Right hindlimb (tissue), 1 donor: ENCODE data around the gene FAM131B.

Experiments used
- DNase-seq: peaks from one replicate; pipeline ENCODE4 v3.0.0-alpha.2; 2018

Gene FAM131B

DNA sequence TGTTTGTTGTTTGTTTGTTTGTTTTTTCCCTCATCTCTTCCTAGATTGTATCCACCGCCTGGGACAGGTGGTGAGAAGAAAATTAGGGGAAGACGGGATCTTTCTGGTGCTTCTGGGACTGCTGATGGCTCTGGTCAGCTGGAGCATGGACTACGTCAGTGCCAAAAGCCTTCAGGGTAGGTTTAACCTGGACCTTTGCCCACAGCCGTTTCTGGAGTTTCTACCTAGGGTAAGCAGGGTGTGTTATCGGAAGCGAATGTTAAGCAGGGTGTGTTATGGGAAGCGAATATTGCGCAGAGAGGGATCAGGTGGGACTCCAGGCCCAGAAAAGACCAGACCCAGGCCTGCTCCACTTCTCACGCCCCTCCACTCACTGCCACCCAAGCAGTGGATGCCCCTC lies 41.9 kb downstream of the FAM131B start:
- DNase-seq, result no peak

DNA sequence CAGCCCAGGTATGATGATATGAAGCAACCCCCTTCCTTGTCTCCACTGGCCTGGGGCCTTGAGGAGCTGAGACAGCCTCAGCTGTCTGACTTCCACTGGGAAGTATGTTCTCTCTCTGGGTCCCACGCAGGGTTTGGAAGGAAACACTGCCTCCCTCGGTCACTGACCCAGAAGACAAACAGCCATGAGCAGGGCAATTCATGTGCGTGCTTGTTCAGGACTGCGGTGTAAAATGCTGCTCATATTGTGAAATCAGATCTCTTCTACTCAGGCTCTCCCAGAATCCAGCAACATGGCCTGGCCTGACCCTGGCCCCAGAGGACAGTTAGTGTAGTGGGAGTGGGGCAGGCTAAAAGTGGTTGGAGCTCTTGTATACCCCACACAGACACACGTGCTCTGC lies 43.9 kb downstream of the FAM131B start:
- DNase-seq, result no peak

DNA sequence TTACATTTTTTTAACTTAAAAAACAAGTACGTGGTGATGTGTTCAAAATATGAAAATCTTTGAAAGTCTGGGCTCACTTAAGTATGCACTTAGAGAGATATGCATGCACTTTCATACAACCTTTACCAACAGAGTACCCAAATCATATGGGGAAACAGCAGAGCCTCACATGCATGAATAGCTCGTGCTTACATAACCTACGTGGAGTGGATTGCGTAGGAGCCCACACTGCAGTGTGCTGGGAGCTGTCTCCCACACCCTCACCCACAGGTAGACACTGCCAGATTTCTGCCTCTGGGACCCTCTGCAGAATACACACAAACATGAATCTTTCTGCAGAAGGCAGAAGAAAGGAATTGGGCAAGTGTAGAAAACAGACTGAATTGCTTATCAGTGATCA lies 46.0 kb downstream of the FAM131B start:
- no peak for DNase-seq

DNA sequence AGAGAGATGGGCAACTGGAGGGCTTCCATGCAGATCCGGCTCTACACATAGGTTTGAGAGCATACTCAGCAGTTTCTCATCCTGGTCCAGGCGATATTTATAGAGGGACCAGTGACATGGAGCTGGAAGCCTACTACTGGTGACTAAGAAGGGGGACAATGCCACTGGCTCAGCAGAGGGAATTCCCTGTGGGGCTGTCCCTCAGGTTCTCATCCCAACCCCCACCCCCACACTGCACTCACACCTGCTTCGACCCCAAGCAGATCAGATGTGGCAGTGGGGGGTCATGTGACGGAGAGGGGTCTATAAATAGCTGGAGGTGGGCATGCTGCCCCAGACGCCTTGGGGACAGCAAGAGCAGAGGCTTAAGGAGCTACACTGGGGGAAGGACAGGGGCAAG lies 46.7 kb downstream of the FAM131B start, which contains the start of gene CLCN1:
Gene CLCN1 (plus strand): TSS at position 336 of the 400 bp plus-strand sequence. CDS start 102 bp downstream, outside the sequence.
- DNase-seq, result no peak

DNA sequence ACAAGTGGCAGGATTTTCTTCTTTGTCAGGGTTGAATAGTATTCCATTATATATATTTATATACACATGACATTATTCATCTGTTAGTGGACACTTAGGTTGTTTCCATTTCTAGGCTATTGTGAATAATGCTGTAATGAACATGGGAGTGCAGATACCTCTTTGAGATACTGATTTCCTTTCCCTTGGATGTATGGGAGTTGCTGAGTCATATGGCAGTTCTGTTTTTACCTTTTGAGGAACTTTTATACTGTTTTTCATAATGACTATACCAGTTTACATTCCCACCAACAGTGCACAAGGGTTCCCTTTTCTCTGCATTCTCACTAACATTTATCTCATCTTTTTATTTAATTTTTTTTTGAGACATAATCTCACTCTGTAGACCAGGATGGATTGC lies 48.4 kb downstream of the FAM131B start:
- DNase-seq, result no peak

DNA sequence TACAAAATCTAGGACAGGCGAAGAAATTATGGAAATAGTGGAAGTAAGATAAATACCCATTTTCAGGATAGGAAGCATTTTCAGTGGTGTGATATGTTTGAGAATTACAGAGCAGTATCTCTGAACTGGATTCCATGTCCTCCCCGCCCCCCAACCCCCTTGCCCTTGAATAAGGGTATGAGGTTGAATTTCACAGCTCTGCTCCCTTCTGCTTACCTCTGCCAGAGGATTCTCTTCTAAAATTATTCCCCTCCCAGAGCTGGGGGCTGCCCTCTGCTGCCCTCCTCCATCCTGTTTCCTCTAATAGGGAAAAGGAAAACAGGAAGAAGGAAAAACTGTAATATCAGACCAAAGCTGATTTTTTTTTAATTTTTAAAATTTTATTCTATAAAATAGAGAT lies 53.9 kb downstream of the FAM131B start:
- DNase-seq, result no peak

DNA sequence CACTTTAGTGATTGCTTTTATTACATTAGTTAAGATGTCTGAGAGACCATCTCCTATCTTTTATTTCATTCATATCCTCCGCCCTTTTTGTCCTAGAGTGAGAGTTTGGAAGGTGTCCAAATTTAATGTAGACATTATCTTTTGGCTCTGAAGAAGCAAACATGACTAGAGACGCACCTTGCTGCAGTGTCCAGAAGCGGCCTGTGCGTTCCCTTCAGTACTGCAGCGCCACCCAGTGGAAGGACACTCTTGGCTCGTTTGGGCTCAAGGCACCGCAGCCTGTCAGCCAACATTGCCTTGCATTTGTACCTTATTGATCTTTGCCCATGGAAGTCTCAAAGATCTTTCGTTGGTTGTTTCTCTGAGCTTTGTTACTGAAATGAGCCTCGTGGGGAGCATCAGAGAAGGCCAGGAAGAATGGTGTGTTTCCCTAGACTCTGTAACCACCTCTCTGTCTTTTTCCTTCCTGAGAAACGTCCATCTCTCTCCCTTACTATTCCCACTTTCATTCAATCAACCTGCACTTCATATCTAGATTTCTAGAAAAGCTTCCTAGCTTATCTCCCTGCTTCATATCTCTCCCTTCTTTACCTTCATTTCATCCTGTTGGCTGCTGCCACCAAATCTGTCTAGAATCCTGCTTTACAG lies 57.0 kb downstream of the FAM131B start:
- DNase-seq, result no peak

DNA sequence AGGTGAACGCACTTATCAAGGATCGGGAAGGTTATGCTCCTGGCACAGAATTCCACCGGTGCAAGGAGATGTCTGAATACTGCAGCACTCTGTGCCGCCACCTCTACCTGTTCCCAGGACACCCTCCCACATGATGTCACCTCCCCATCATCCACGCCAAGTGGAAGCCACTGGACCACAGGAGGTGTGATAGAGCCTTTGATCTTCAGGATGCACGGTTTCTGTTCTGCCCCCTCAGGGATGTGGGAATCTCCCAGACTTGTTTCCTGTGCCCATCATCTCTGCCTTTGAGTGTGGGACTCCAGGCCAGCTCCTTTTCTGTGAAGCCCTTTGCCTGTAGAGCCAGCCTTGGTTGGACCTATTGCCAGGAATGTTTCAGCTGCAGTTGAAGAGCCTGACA lies 57.6 kb downstream of the FAM131B start:
- DNase-seq, result no peak

DNA sequence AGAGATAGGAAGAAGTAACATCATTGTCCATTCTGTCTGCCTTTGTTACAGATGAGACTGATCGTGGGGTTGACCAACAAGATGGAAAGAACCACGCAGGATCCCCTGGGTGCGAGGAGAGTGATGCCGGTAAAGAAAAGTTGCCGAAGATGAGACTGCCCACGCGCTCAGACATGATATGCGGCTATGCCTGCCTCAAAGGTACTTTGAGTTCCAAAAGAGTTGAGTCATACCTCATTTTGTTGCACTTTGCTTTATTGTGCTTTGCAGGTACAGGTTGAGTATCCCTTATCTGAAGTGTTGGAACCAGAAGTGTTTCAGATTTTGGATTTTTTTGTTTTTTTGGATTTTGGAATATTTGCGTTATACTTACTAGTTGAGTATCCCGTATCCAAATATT lies 58.8 kb downstream of the FAM131B start:
- no peak for DNase-seq
